Femur (tissue), 1 donor: Measurements from ENCODE around the gene GAS7.
A peak's percentile ranks its signal among the peaks of the same experiment; 100 is the strongest.

Experiments used
- DNase-seq: peaks from one replicate; pipeline ENCODE4 v3.0.0-alpha.2; 2017

Gene GAS7

GRCh38 chr17:10200016-10200415, 1.6 kb upstream of the GAS7 start:
- DNase-seq: no peak

- DNase-seq: no peak
Observed at GRCh38 chr17:10197721-10198508, 491 bp downstream of the GAS7 start.

GRCh38 chr17:10197362-10197720, 1.1 kb downstream of the GAS7 start:
- DNase-seq: no peak

- no peak for DNase-seq
Observed at GRCh38 chr17:10196941-10197340, 1.5 kb downstream of the GAS7 start.

DNA sequence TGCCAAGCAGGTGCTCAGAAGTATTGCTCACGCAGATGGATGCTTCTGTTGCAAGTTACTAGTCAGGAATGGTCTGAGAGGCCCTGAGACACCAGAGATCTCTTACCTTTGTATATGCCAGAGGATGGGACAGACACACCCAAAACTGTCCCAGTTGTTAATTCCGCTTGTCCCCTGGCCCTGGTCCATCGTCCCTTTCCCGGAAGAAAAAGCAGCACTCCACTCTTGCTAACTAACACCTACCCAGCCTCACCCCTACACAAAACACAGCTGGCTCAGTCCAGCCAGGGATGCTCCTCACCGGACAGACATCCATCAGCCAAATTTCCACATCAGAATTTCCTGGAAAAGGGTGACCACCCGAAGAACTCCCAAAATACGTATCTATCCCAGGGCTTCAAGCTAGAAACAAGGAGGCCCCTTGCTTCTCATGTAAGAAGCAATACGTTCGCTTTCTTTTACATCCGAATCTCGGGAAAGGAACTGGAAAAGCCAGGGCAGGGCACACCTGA, 2.0 kb downstream of the GAS7 start:
- DNase-seq: no peak

DNA sequence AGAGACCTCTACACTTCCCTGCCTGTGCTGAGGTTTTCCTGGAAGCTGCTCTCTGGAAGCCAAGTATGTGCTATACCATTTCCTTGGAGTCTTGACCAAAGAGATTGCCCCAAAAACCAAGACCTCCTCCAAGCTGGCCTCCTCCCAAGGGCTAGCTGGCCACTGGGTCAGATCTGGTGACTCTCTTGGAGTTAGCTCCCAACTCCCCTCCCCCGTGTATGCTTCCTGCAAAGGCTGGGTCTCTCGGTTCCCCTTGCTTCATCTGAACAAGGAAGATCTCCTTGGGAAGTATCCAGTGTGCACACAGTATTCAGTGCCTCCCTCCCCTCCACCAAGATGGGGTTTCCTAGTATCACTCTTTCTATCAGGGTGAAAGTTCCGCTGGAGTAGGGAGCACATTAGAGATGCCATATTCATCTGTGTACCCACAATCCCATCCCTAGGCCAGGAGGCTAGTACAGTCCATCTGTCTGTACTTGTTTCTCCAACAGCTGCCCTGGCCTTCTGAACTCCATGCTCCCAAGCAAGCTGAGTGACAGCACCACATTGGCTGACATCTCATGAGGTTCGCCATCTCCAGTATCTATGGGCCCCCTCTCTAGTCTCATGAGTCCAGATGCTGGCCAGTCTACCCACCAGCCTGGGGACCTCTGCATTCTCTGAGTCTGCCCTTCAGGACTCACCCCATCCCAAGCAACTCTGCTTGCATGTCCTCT, 3.2 kb downstream of the GAS7 start:
- no peak for DNase-seq

GRCh38 chr17:10193632-10194031, 4.8 kb downstream of the GAS7 start:
- no peak for DNase-seq

DNA sequence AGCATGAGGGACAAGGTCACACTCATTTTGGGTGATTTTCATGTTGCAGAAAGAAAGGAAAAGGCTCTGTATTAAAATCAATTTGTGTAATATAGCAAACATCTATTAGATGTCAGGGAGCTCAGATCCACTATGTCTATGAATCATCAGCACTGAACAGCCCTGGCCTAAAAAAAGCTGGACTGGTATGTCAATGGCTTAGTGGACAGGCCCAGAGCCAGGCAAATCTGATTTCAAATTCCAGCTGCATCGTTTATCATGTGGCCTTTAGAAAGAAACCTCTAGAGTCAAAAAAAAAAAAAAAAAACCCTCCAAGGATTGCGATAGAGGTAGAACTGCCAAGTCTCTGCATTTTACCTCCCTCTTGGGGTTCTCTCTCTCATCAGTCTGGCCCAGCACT, 5.4 kb downstream of the GAS7 start:
- DNase-seq: no peak

GRCh38 chr17:10192461-10192860, 5.9 kb downstream of the GAS7 start:
- DNase-seq: no peak

- DNase-seq: no peak
Observed at GRCh38 chr17:10187456-10187855, 10.9 kb downstream of the GAS7 start.

- DNase-seq: no peak
Observed at GRCh38 chr17:10186771-10187410, 11.5 kb downstream of the GAS7 start.

- no peak for DNase-seq
Observed at GRCh38 chr17:10183931-10184930, 14.2 kb downstream of the GAS7 start.

- DNase-seq: no peak
Observed at GRCh38 chr17:10182785-10183184, 15.6 kb downstream of the GAS7 start.

- no peak for DNase-seq
Observed at GRCh38 chr17:10178506-10178991, 19.9 kb downstream of the GAS7 start.

- peak; percentile 58 for DNase-seq
Observed at GRCh38 chr17:10177913-10178505, 20.4 kb downstream of the GAS7 start.

GRCh38 chr17:10177131-10177912, 21.1 kb downstream of the GAS7 start:
- no peak for DNase-seq

DNA sequence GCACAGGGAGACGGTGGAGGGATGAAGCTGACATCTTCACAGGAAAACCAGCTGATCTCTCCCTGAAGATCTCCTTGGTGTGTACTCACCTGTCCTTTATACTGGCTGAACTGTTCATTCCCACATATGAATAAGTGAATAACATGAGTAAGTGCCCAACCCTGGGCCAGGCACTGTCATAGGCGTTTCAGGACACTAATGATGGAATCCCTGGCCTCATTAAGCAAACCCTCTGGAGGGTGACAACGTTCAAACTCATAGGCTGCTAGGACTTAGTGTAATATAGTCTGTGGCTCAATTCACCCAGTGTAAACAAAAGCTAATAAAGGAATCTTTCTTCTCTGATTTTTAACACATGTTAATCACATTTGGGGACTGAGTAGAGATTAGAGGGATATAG, 24.5 kb downstream of the GAS7 start:
- no peak for DNase-seq

- DNase-seq: no peak
Observed at GRCh38 chr17:10172778-10173177, 25.6 kb downstream of the GAS7 start.

GRCh38 chr17:10172241-10172741, 26.1 kb downstream of the GAS7 start:
- DNase-seq: no peak

- no peak for DNase-seq
Observed at GRCh38 chr17:10171581-10171981, 26.8 kb downstream of the GAS7 start.

- peak; percentile 87 for DNase-seq
Observed at GRCh38 chr17:10171122-10171571, 27.3 kb downstream of the GAS7 start.
